Right forelimb (tissue), 1 donor: ENCODE measurements around the gene PSMD6.

ENCODE experiments used
- DNase-seq: peaks from one replicate; pipeline ENCODE4 v3.0.0-alpha.2; 2018

The PSMD6 gene

GRCh38 chr3:64023187-64023860 lies at the start of gene PSMD6:
Gene PSMD6, minus strand, starts transcription at chr3:64023494. Its CDS starts 75 bp downstream, at chr3:64023419.
- DNase-seq: peak; percentile 94

GRCh38 chr3:64072126-64072525 lies 48.8 kb upstream of the PSMD6 start:
- no peak for DNase-seq

GRCh38 chr3:64070704-64071103 lies 47.4 kb upstream of the PSMD6 start:
- DNase-seq: no peak

DNA sequence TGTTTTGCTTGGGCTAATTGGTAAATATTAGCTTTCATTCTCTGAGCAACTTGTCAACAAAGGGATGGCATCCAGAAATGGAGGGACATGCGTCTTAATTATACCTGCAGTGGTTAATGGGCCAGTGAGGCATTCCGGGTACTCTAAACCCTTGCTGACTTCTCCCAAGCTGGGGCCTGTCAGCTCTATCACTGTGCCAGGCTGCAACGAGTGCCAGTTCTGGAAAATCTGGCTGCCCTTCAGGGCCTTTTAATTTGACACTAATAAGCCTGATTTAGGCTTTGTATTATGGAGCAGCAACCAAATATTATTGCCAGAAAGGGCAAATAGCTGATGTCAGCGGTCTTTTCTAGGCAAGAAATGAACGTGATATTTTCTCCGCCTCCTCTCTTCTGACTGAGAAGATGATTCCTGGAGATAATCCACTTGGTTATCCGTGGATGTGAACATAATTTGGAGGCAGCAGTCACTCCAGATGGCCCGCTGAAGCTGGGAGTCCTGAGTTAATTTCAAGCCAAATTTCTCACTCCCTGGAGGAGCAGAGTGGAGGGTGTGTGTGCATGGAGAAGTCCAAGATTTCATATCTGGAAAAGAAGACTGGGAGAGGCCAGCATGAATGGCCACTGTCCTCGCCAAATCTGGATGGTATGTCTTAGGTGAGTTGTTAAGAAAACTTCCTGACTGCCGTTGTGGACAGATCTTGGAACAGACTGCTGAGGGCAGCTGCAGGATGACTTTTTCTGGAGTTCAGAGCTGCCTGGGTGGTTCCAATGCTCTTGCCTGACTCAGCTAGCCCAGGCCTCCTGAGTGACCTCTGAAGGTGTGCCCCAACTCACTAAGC lies 44.4 kb upstream of the PSMD6 start:
- DNase-seq: no peak

DNA sequence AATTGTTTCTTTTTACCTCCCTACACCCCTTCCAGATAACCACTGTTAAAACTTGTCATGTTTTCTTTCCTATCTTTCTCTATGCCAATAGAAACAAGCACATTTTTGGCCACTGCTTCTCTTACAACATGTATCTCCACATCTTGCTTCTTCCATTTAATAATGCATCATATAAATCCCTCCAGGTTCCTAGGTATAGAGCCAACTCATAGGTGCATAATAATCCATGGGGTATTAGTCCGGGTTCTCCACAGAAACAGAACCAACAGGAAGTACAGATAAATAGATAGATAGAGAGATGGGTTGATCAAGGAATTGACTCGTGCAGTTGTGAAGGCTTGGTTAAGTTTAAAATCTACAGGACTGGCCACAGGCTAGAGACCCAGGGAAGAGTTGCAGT lies 41.5 kb upstream of the PSMD6 start:
- DNase-seq: no peak

GRCh38 chr3:64063983-64064438 lies 40.7 kb upstream of the PSMD6 start:
- DNase-seq: no peak

GRCh38 chr3:64063207-64063982 lies 40.1 kb upstream of the PSMD6 start:
- DNase-seq: no peak

- no peak for DNase-seq
Measured at GRCh38 chr3:64061628-64062027, 38.3 kb upstream of the PSMD6 start.

DNA sequence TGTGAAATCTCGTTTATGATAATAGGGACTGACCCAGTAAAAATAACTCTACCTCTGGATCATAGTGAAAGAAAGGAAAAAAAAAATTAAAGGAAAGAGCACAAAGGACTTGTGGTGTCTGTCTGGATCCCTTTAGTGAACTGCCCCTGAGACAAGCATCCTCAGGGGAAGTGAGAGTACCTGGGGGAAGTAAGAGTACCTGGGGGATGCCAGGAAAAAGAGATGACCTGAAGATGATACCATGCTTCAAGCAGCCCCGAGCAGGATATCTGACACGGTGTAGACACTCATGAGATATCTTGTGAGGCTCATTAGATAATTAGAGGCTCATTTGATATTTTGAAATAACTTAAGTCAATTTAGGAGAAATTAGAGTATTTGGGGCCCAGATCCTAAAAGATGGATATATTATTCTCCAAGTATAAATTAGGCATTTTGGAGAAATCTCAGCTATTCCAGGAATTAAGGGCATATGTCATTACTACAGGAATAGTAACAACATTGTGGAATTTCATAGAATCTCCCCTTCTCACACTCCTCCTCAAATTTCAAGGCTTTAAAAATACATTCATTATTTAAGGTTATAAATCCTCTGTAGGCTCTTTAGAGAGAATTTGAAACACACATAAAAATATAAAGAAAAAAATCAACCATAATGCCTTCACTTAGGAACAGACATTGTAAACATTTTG lies 36.3 kb upstream of the PSMD6 start:
- no peak for DNase-seq

GRCh38 chr3:64058566-64058965 lies 35.3 kb upstream of the PSMD6 start:
- no peak for DNase-seq

- no peak for DNase-seq
Measured at GRCh38 chr3:64057231-64057630, 33.9 kb upstream of the PSMD6 start.

DNA sequence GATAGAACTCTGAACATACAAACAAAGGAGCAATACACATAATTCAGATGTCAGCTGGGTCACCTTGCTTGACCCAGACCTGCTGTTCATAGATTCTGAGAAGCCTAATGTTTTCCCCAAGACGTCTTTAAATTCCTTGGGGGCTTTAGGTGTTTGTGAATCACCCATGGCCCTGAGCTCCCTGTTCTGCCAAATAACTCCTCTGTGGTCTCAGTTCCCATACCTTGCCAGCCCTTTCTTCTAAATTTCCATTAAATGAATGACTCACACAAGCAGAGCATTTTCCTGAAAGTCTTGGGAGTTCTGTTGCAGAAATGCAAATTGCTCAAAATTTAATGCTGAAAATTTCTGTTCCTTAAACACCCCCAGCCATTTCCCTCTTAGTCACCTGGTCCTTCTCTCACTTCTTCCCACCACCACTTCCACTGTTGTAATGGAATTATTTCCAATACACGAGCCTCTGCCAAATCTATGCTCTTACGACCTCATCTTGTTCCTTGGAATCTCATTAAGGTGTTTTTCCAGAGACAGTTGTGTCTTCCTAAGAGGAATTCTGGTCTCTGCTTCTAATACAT lies 33.4 kb upstream of the PSMD6 start:
- DNase-seq: no peak

- no peak for DNase-seq
Measured at GRCh38 chr3:64055076-64055475, 31.8 kb upstream of the PSMD6 start.

GRCh38 chr3:64054488-64054887 lies 31.2 kb upstream of the PSMD6 start:
- DNase-seq: no peak

DNA sequence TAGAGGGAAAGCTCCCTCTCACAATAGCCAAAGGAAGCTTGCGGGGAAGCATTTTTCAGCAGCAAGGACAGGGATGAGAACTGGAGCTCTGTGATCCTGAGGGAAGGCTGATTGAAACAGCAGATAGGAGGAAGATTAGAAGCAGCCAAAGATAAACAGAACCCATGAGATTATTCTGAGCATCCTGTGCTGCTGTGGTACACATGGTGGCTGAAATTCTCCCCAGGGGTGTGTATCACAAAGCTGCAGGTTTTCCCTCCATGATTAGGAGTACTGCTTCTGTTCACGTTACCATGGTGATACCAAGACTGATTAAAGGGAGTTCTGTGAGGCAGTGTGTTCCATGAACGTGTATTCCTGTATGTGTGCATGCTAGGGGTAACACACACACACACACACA lies 30.3 kb upstream of the PSMD6 start:
- DNase-seq: no peak

- DNase-seq: no peak
Measured at GRCh38 chr3:64053117-64053516, 29.8 kb upstream of the PSMD6 start.

DNA sequence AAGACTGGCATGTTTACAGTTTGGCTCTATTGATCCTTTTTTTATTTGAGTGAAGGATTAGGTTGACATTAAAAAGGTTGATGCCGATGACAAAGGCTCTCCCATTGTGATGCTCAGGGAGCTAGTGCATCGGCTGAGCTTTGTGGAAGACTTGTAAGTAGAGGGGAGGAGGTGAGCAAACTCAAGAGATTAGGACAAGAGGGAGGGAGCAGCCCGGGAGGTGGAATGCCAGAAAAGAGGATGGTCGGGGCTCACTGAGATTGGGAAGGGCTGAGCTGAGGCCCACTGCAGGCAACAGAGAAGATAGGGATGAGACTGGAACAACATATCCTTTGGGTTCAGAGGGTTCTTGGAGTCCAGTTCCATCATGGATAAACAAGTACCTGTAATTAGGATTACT lies 26.5 kb upstream of the PSMD6 start:
- no peak for DNase-seq

DNA sequence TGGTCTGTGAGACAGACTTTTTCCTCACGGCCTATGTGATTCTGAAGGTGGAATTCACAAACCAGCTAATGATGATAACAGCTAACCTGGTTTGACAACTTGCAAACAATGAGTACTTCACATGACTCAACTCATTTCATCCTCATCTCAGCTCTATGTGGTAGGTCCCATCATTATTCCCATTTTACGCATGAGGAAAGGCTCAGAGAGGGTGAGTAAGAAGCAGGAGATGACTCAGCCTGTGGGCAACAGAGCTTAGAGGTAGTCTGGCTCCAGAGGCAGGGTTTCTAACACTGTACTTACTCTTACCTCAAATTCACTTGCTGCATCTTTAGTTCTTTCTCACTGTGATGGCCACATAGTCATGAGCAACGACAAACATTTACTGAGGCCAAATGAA lies 25.8 kb upstream of the PSMD6 start:
- no peak for DNase-seq

GRCh38 chr3:64048631-64049061 lies 25.4 kb upstream of the PSMD6 start:
- DNase-seq: no peak

GRCh38 chr3:64047787-64048186 lies 24.5 kb upstream of the PSMD6 start:
- DNase-seq: no peak

GRCh38 chr3:64046996-64047594 lies 23.8 kb upstream of the PSMD6 start:
- DNase-seq: no peak

- no peak for DNase-seq
Measured at GRCh38 chr3:64046592-64046991, 23.3 kb upstream of the PSMD6 start.
